PC-3 (cell line): Measurements from ENCODE around the gene SLC6A11. TPM values are rescaled to one million over a fixed set of nuclear protein-coding genes. Genes with fewer than 3 reads are reported as not detected.
A peak's percentile ranks its signal among the peaks of the same experiment; 100 is the strongest.

Experiments
- ATAC-seq: fragments of 200-7000 bp; cut with Tn5 transposase; 2 replicates; pipeline ENCODE4 v1.9.1; 2020; ENCODE audit warnings: mild to moderate bottlenecking, moderate library complexity
- BruUV-seq: library from RNA; stranded (reverse); fragments of 400-500 nt; replicated peaks from 2 replicates; lab custom pipeline; 2021; lab: Mats Ljungman, UMichigan
- CTCF ChIA-PET: fragments of 300-600 bp; sonication (Branson Sonifier 250); formaldehyde crosslinking; loops from one replicate; lab custom pipeline; 2022; ENCODE audit warnings: antibody characterized with exemption; lab: Charles Lee
- POLR2A ChIA-PET: fragments of 300-600 bp; sonication (Branson Sonifier 250); formaldehyde crosslinking; loops from one replicate; lab custom pipeline; 2022; ENCODE audit warnings: antibody characterized with exemption; ENCODE audit not compliant: unreplicated experiment; lab: Charles Lee
- DNase-seq: peaks from one replicate; pipeline ENCODE4 v3.0.0-alpha.2; 2015
- H2AFZ ChIP-seq: fragments of 300-600 bp; sonication (generic); 2 replicates; pipeline ENCODE4 v1.6.0; 2016; ENCODE audit warnings: antibody characterized with exemption, low read length
- H3F3A ChIP-seq: fragments of 300-600 bp; sonication (generic); one replicate; pipeline ENCODE4 v1.6.0; 2017; ENCODE audit warnings: antibody characterized with exemption, low read length, control low read depth, mild to moderate bottlenecking; ENCODE audit not compliant: unreplicated experiment
- H3K27ac ChIP-seq: fragments of 300-600 bp; sonication (generic); 2 replicates; pipeline ENCODE4 v1.5.1; 2016; ENCODE audit warnings: mild to moderate bottlenecking, low read length
- H3K27me3 ChIP-seq: fragments of 300-600 bp; sonication (generic); 2 replicates; pipeline ENCODE4 v1.6.1; 2016; ENCODE audit warnings: low read length, mixed read lengths
- H3K36me3 ChIP-seq: fragments of 300-600 bp; sonication (generic); 2 replicates; pipeline ENCODE4 v1.6.1; 2016; ENCODE audit warnings: low read depth, mixed run types, low read length, mixed read lengths
- H3K4me1 ChIP-seq: fragments of 300-600 bp; sonication (generic); 2 replicates; pipeline ENCODE4 v1.5.1; 2016; ENCODE audit warnings: low read length; ENCODE audit not compliant: insufficient read depth
- H3K4me2 ChIP-seq: fragments of 300-600 bp; sonication (generic); 2 replicates; pipeline ENCODE4 v1.6.0; 2016; ENCODE audit warnings: low read length
- H3K4me3 ChIP-seq: fragments of 300-600 bp; sonication (generic); 2 replicates; pipeline ENCODE4 v1.5.1; 2016; ENCODE audit warnings: mild to moderate bottlenecking, low read length, mixed read lengths
- H3K79me2 ChIP-seq: fragments of 300-600 bp; sonication (generic); 2 replicates; pipeline ENCODE4 v1.6.1; 2017; ENCODE audit warnings: low read length, mixed read lengths
- H3K9ac ChIP-seq: fragments of 300-600 bp; sonication (generic); 2 replicates; pipeline ENCODE4 v1.6.0; 2016; ENCODE audit warnings: mild to moderate bottlenecking, low read length
- H3K9me2 ChIP-seq: fragments of 300-600 bp; sonication (generic); replicated peaks from 2 replicates; pipeline ENCODE4 v1.6.1; 2016; ENCODE audit warnings: mixed run types, low read length, mixed read lengths
- H3K9me3 ChIP-seq: fragments of 300-600 bp; sonication (generic); 2 replicates; pipeline ENCODE4 v1.6.1; 2016; ENCODE audit warnings: low read length, mixed read lengths
- H4K20me1 ChIP-seq: fragments of 300-600 bp; sonication (generic); 2 replicates; pipeline ENCODE4 v1.6.1; 2016; ENCODE audit warnings: low read length, mixed read lengths
- CTCF ChIP-seq: fragments of 300-600 bp; sonication (generic); conservative IDR thresholded peaks from 2 replicates; pipeline ENCODE4 v1.5.1; 2017; ENCODE audit warnings: antibody characterized with exemption, low read depth, mild to moderate bottlenecking, low read length
- EZH2 ChIP-seq: fragments of 300-600 bp; sonication (generic); IDR thresholded peaks from one replicate; pipeline ENCODE4 v1.6.1; 2017; ENCODE audit warnings: antibody characterized with exemption, mild to moderate bottlenecking, low read length; ENCODE audit not compliant: unreplicated experiment
- EZH2phosphoT487 ChIP-seq: fragments of 300-600 bp; sonication (generic); IDR thresholded peaks from 2 replicates; pipeline ENCODE4 v1.6.1; 2018; ENCODE audit warnings: mild to moderate bottlenecking, antibody characterized with exemption, low read length, borderline replicate concordance
- intact Hi-C: fragments of 100-400 bp; cut with micrococcal nuclease; formaldehyde crosslinking; loops from 2 replicates; pipeline ENCODE4 v1.9.0; 2023
- total RNA-seq: library from RNA; depleted of rRNA; stranded (reverse); fragments of >200 nt; gene quantifications from 2 replicates; pipeline ENCODE4 v1.2.3, GENCODE V29; 2014

Gene SLC6A11
- total RNA-seq, 1 experiment from 2014 or later = 34.0 TPM

GRCh38 chr3:10790713-10791112 lies 25.3 kb upstream of the SLC6A11 start:
- Histone ChIP-seq H3K9me2 (no peaks in the 10 kb centered on the region), H3K4me2 (no peak overlapping the region), H3K9ac (no peak overlapping the region), H3K36me3 (no peaks in the 10 kb centered on the region), H3K4me1 (no peaks in the 10 kb centered on the region), H3K27me3 (no peaks in the 10 kb centered on the region), H3K9me3 (no peaks in the 10 kb centered on the region), H2AFZ (no peak overlapping the region), H4K20me1 (no peaks in the 10 kb centered on the region), H3K27ac (no peak overlapping the region), H3F3A (no peaks in the 10 kb centered on the region), H3K79me2 (no peaks in the 10 kb centered on the region), H3K4me3 (no peak overlapping the region)
- POLR2A ChIA-PET = no interaction called here
- intact Hi-C loops = no loop called here
- DNase-seq (no peak), ATAC-seq (no peak)
- TF ChIP-seq CTCF (no peak), EZH2phosphoT487 (no peak), EZH2 (no peak)
- no TSS peak for BruUV-seq
- CTCF ChIA-PET = no interaction called here

GRCh38 chr3:10792208-10792607 lies 23.8 kb upstream of the SLC6A11 start:
- no peaks in the 10 kb centered on the region for H3K36me3 ChIP-seq
- H3K79me2 ChIP-seq = no peaks in the 10 kb centered on the region
- H4K20me1 ChIP-seq = no peaks in the 10 kb centered on the region
- H3K9me2 ChIP-seq = no peaks in the 10 kb centered on the region
- H3K27ac ChIP-seq = no peak overlapping the region
- no peak overlapping the region for H3K4me3 ChIP-seq
- no peaks in the 10 kb centered on the region for H3F3A ChIP-seq
- ChIA-PET POLR2A (no interaction called here), CTCF (no interaction called here)
- H3K4me2 ChIP-seq = no peak overlapping the region
- ATAC-seq (no peak), DNase-seq (no peak)
- TF ChIP-seq EZH2phosphoT487 (no peak), CTCF (no peak), EZH2 (no peak)
- H3K9ac ChIP-seq = no peak overlapping the region
- no peaks in the 10 kb centered on the region for H3K9me3 ChIP-seq
- intact Hi-C loops = no loop called here
- H2AFZ ChIP-seq = no peak overlapping the region
- no TSS peak for BruUV-seq
- H3K4me1 ChIP-seq = no peaks in the 10 kb centered on the region
- H3K27me3 ChIP-seq = no peaks in the 10 kb centered on the region

- DNase-seq (no peak), ATAC-seq (peak; percentile 33; the same call in 1 of the 2 replicates)
- no TSS peak for BruUV-seq
- H3K27ac ChIP-seq = no peak overlapping the region
- intact Hi-C loops = no loop called here
- peaks cover 24% of the 10 kb centered on the region for H3K4me1 ChIP-seq
- H3F3A ChIP-seq = peaks cover 3% of the 10 kb centered on the region
- no peak overlapping the region for H3K4me2 ChIP-seq
- H2AFZ ChIP-seq = no peak overlapping the region
- no peaks in the 10 kb centered on the region for H3K79me2 ChIP-seq
- H4K20me1 ChIP-seq = no peaks in the 10 kb centered on the region
- CTCF ChIA-PET = interaction anchor here (0.9 kb wide), 1 partner anchor 16 kb away, joined by 3 read pairs; no protein-coding TSS in a partner anchor
- H3K36me3 ChIP-seq = no peaks in the 10 kb centered on the region
- H3K4me3 ChIP-seq = no peak overlapping the region
- no peaks in the 10 kb centered on the region for H3K9me2 ChIP-seq
- POLR2A ChIA-PET = no interaction called here
- no peak overlapping the region for H3K9ac ChIP-seq
- no peaks in the 10 kb centered on the region for H3K9me3 ChIP-seq
- no peaks in the 10 kb centered on the region for H3K27me3 ChIP-seq
- TF ChIP-seq EZH2phosphoT487 (no peak), EZH2 (no peak), CTCF (no peak)
Observed at GRCh38 chr3:10798600-10799367, 17.2 kb upstream of the SLC6A11 start.
